HG03558 (cell line): Measurements from ENCODE around the gene NXF3.
"Not testable (repeated sequence)": the region's sequence is repeated elsewhere in the genome, so short reads cannot be mapped to it uniquely, and the experiment has no call there.

Source experiments
- ATAC-seq: cut with Tn5 transposase; IDR thresholded peaks from one replicate; pipeline ENCODE4 v1.9.1; 2021; ENCODE audit warnings: moderate number of reproducible peaks; ENCODE audit not compliant: unreplicated experiment; ENCODE audit errors: extremely low read depth

Gene NXF3

GRCh38 chrX:103052625-103053024, 40.3 kb downstream of the NXF3 start:
- no peak for ATAC-seq

GRCh38 chrX:103051260-103051789, 41.6 kb downstream of the NXF3 start:
- no peak for ATAC-seq

GRCh38 chrX:103033371-103033770, 59.6 kb downstream of the NXF3 start:
- ATAC-seq = not testable (repeated sequence)
